Measurements from ENCODE around the gene CPSF3.

Gene CPSF3

GRCh38 chr2:9417725-9418124 lies 5.7 kb upstream of the CPSF3 start:
- H2BK120ac ChIP-seq (ENCODE audit: low read depth, low read length): no peak overlapping the region
- no peaks in the 10 kb centered on the region for H3K9me3 ChIP-seq (replicated peaks in 1 of 2; ENCODE audit: control insufficient read depth in 2 of 2, insufficient read depth in 1 of 2, low read depth in 1 of 2, low read length in 2 of 2)
- H2BK5ac ChIP-seq (ENCODE audit: low read length): no peak overlapping the region
- no peak overlapping the region for H3K14ac ChIP-seq (ENCODE audit: low read length)
- peaks cover 4 to 9% of the 10 kb centered on the region in 2 donors for H3K4me1 ChIP-seq (ENCODE audit: control insufficient read depth in 2 of 2, insufficient read depth in 1 of 2, low read depth in 1 of 2, low read length in 2 of 2)
- H2BK12ac ChIP-seq (ENCODE audit: low read length): no peak overlapping the region
- H4K8ac ChIP-seq (ENCODE audit: low read depth, low read length): no peak overlapping the region
- no peak overlapping the region for H2AK5ac ChIP-seq (ENCODE audit: low read depth, low read length)
- H3K27ac ChIP-seq (replicated peaks; ENCODE audit: low read length): no peak overlapping the region
- no peak for DNase-seq (ENCODE audit: low spot score)
- H3K36me3 ChIP-seq (replicated peaks in 1 of 2; ENCODE audit: control insufficient read depth in 2 of 2, insufficient read depth in 2 of 2, low read length in 2 of 2): peaks cover 0 to 19% of the 10 kb centered on the region in 2 donors
- H3K4ac ChIP-seq (ENCODE audit: low read length): no peak overlapping the region
- H3K79me1 ChIP-seq (ENCODE audit: low read depth, low read length): peaks cover 4% of the 10 kb centered on the region
- no peak overlapping the region for H3K18ac ChIP-seq (ENCODE audit: low read length)
- no peak overlapping the region for H3K9ac ChIP-seq (ENCODE audit: low read depth, low read length, poor library complexity)
- no peak overlapping the region for H2AFZ ChIP-seq (ENCODE audit: low read length)
- no peak overlapping the region for H3K4me3 ChIP-seq (ENCODE audit: low read length in 2 of 2)
- no CpG with 5 or more reads among the region's 3 CpGs for WGBS, 2 donors (ENCODE audit: extremely low coverage in 2 of 2, insufficient read length in 2 of 2, insufficient replicate concordance in 1 of 2)
- H3K27me3 ChIP-seq (ENCODE audit: control insufficient read depth in 3 of 3, insufficient read depth in 3 of 3, low read depth in 1 of 3, low read length in 3 of 3): no peaks in the 10 kb centered on the region
- no peak overlapping the region for H3K4me2 ChIP-seq (ENCODE audit: insufficient read depth, low read length, poor library complexity, severe bottlenecking)
- no peak overlapping the region for H4K91ac ChIP-seq (ENCODE audit: low read depth, low read length, poor library complexity)
- no peak overlapping the region for H3K23ac ChIP-seq (ENCODE audit: low read depth, low read length, poor library complexity)
- no peak overlapping the region for H2BK15ac ChIP-seq (ENCODE audit: low read length)

DNA sequence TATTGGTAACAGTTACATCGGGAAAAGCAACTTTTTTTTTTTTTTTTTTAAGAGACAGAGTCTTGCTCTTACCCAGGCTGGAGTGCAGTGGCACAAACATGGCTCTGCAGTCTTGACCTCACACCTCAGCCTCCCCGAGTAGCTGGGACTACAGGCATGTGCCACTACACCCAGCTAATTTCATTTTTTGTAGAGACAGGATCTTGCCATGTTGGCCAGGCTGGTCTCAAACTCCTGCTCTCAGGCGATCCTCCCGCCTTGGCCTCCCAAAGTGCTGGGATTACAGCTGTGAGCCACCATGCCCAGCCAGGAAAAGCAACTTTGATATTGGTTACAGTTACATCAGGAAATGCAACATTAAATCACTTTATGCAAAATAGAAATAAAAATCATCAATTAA lies 4.7 kb upstream of the CPSF3 start:
- Histone ChIP-seq H3K27ac (replicated peaks; ENCODE audit: low read length) (no peak overlapping the region), H3K79me1 (ENCODE audit: low read depth, low read length) (peaks cover 4% of the 10 kb centered on the region), H3K18ac (ENCODE audit: low read length) (no peak overlapping the region), H3K9me3 (replicated peaks in 1 of 2; ENCODE audit: control insufficient read depth in 2 of 2, insufficient read depth in 1 of 2, low read depth in 1 of 2, low read length in 2 of 2) (no peaks in the 10 kb centered on the region), H2BK120ac (ENCODE audit: low read depth, low read length) (no peak overlapping the region), H2AK5ac (ENCODE audit: low read depth, low read length) (no peak overlapping the region), H3K27me3 (ENCODE audit: control insufficient read depth in 3 of 3, insufficient read depth in 3 of 3, low read depth in 1 of 3, low read length in 3 of 3) (no peaks in the 10 kb centered on the region), H3K4me2 (ENCODE audit: insufficient read depth, low read length, poor library complexity, severe bottlenecking) (no peak overlapping the region), H2AFZ (ENCODE audit: low read length) (no peak overlapping the region), H3K9ac (ENCODE audit: low read depth, low read length, poor library complexity) (no peak overlapping the region), H3K4me3 (ENCODE audit: low read length in 2 of 2) (no peak overlapping the region), H3K4me1 (ENCODE audit: control insufficient read depth in 2 of 2, insufficient read depth in 1 of 2, low read depth in 1 of 2, low read length in 2 of 2) (peaks cover 4 to 9% of the 10 kb centered on the region in 2 donors), H2BK15ac (ENCODE audit: low read length) (no peak overlapping the region), H2BK5ac (ENCODE audit: low read length) (no peak overlapping the region), H4K91ac (ENCODE audit: low read depth, low read length, poor library complexity) (no peak overlapping the region), H3K14ac (ENCODE audit: low read length) (no peak overlapping the region), H4K8ac (ENCODE audit: low read depth, low read length) (no peak overlapping the region), H3K36me3 (replicated peaks in 1 of 2; ENCODE audit: control insufficient read depth in 2 of 2, insufficient read depth in 2 of 2, low read length in 2 of 2) (peaks cover 0 to 18% of the 10 kb centered on the region in 2 donors), H2BK12ac (ENCODE audit: low read length) (no peak overlapping the region), H3K23ac (ENCODE audit: low read depth, low read length, poor library complexity) (no peak overlapping the region), H3K4ac (ENCODE audit: low read length) (no peak overlapping the region)
- WGBS, 2 donors (ENCODE audit: extremely low coverage in 2 of 2, insufficient read length in 2 of 2, insufficient replicate concordance in 1 of 2): no CpG with 5 or more reads among the region's 4 CpGs
- no peak for DNase-seq (ENCODE audit: low spot score)

- H2BK5ac ChIP-seq (ENCODE audit: low read length): no peak overlapping the region
- H3K27me3 ChIP-seq (ENCODE audit: control insufficient read depth in 3 of 3, insufficient read depth in 3 of 3, low read depth in 1 of 3, low read length in 3 of 3): no peaks in the 10 kb centered on the region
- no peak overlapping the region for H3K14ac ChIP-seq (ENCODE audit: low read length)
- no peak overlapping the region for H4K91ac ChIP-seq (ENCODE audit: low read depth, low read length, poor library complexity)
- H3K23ac ChIP-seq (ENCODE audit: low read depth, low read length, poor library complexity): no peak overlapping the region
- H3K4me3 ChIP-seq (ENCODE audit: low read length in 2 of 2): no peak overlapping the region
- H2AK5ac ChIP-seq (ENCODE audit: low read depth, low read length): no peak overlapping the region
- H3K9me3 ChIP-seq (replicated peaks in 1 of 2; ENCODE audit: control insufficient read depth in 2 of 2, insufficient read depth in 1 of 2, low read depth in 1 of 2, low read length in 2 of 2): no peaks in the 10 kb centered on the region
- peaks cover 7 to 11% of the 10 kb centered on the region in 2 donors for H3K4me1 ChIP-seq (ENCODE audit: control insufficient read depth in 2 of 2, insufficient read depth in 1 of 2, low read depth in 1 of 2, low read length in 2 of 2)
- H4K8ac ChIP-seq (ENCODE audit: low read depth, low read length): no peak overlapping the region
- peaks cover 0 to 19% of the 10 kb centered on the region in 2 donors for H3K36me3 ChIP-seq (replicated peaks in 1 of 2; ENCODE audit: control insufficient read depth in 2 of 2, insufficient read depth in 2 of 2, low read length in 2 of 2)
- no CpG with 5 or more reads among the region's 3 CpGs for WGBS, 2 donors (ENCODE audit: extremely low coverage in 2 of 2, insufficient read length in 2 of 2, insufficient replicate concordance in 1 of 2)
- H2BK12ac ChIP-seq (ENCODE audit: low read length): no peak overlapping the region
- no peak overlapping the region for H3K4ac ChIP-seq (ENCODE audit: low read length)
- DNase-seq (ENCODE audit: low spot score): no peak
- no peak overlapping the region for H3K27ac ChIP-seq (replicated peaks; ENCODE audit: low read length)
- H2BK15ac ChIP-seq (ENCODE audit: low read length): no peak overlapping the region
- H3K4me2 ChIP-seq (ENCODE audit: insufficient read depth, low read length, poor library complexity, severe bottlenecking): no peak overlapping the region
- no peak overlapping the region for H2BK120ac ChIP-seq (ENCODE audit: low read depth, low read length)
- no peak overlapping the region for H2AFZ ChIP-seq (ENCODE audit: low read length)
- H3K79me1 ChIP-seq (ENCODE audit: low read depth, low read length): peaks cover 7% of the 10 kb centered on the region
- H3K18ac ChIP-seq (ENCODE audit: low read length): no peak overlapping the region
- H3K9ac ChIP-seq (ENCODE audit: low read depth, low read length, poor library complexity): no peak overlapping the region
Measured at GRCh38 chr2:9419541-9419940, 3.9 kb upstream of the CPSF3 start.

GRCh38 chr2:9420495-9420894 lies 3.0 kb upstream of the CPSF3 start:
- DNase-seq (ENCODE audit: low spot score): no peak
- Histone ChIP-seq H3K9ac (ENCODE audit: low read depth, low read length, poor library complexity) (no peak overlapping the region), H2BK12ac (ENCODE audit: low read length) (no peak overlapping the region), H3K23ac (ENCODE audit: low read depth, low read length, poor library complexity) (no peak overlapping the region), H2AFZ (ENCODE audit: low read length) (no peak overlapping the region), H2AK5ac (ENCODE audit: low read depth, low read length) (no peak overlapping the region), H4K91ac (ENCODE audit: low read depth, low read length, poor library complexity) (no peak overlapping the region), H3K9me3 (replicated peaks in 1 of 2; ENCODE audit: control insufficient read depth in 2 of 2, insufficient read depth in 1 of 2, low read depth in 1 of 2, low read length in 2 of 2) (no peaks in the 10 kb centered on the region), H2BK120ac (ENCODE audit: low read depth, low read length) (no peak overlapping the region), H3K14ac (ENCODE audit: low read length) (no peak overlapping the region), H3K4me1 (ENCODE audit: control insufficient read depth in 2 of 2, insufficient read depth in 1 of 2, low read depth in 1 of 2, low read length in 2 of 2) (peaks cover 11 to 13% of the 10 kb centered on the region in 2 donors), H3K4me3 (ENCODE audit: low read length in 2 of 2) (no peak overlapping the region), H3K27ac (replicated peaks; ENCODE audit: low read length) (no peak overlapping the region), H3K18ac (ENCODE audit: low read length) (no peak overlapping the region), H2BK15ac (ENCODE audit: low read length) (no peak overlapping the region), H3K79me1 (ENCODE audit: low read depth, low read length) (peaks cover 7% of the 10 kb centered on the region), H3K4ac (ENCODE audit: low read length) (no peak overlapping the region), H4K8ac (ENCODE audit: low read depth, low read length) (no peak overlapping the region), H2BK5ac (ENCODE audit: low read length) (no peak overlapping the region), H3K4me2 (ENCODE audit: insufficient read depth, low read length, poor library complexity, severe bottlenecking) (no peak overlapping the region), H3K27me3 (ENCODE audit: control insufficient read depth in 3 of 3, insufficient read depth in 3 of 3, low read depth in 1 of 3, low read length in 3 of 3) (no peaks in the 10 kb centered on the region), H3K36me3 (replicated peaks in 1 of 2; ENCODE audit: control insufficient read depth in 2 of 2, insufficient read depth in 2 of 2, low read length in 2 of 2) (peaks cover 0 to 25% of the 10 kb centered on the region in 2 donors)
- WGBS, 2 donors (ENCODE audit: extremely low coverage in 2 of 2, insufficient read length in 2 of 2, insufficient replicate concordance in 1 of 2): no CpG with 5 or more reads among the region's 10 CpGs
